GM15510 (cell line): ENCODE measurements around the gene BPIFA3.

Source experiments
- POLR2A ChIP-seq: IDR thresholded peaks from 3 replicates; pipeline ENCODE4 v1.6.1; 2011; ENCODE audit warnings: borderline replicate concordance; ENCODE audit not compliant: insufficient read length; ENCODE audit errors: extremely low read depth

Gene BPIFA3

GRCh38 chr20:33199026-33199425 lies 18.1 kb upstream of the BPIFA3 start:
- no peak for TF ChIP-seq POLR2A

GRCh38 chr20:33202451-33202850 lies 14.7 kb upstream of the BPIFA3 start:
- TF ChIP-seq POLR2A, result no peak

- no peak for TF ChIP-seq POLR2A
Measured at GRCh38 chr20:33203444-33203843, 13.7 kb upstream of the BPIFA3 start.

GRCh38 chr20:33209789-33210188 lies 7.4 kb upstream of the BPIFA3 start:
- no peak for TF ChIP-seq POLR2A

- no peak for TF ChIP-seq POLR2A
Measured at GRCh38 chr20:33210371-33210770, 6.8 kb upstream of the BPIFA3 start.

- no peak for TF ChIP-seq POLR2A
Measured at GRCh38 chr20:33211817-33212424, 5.2 kb upstream of the BPIFA3 start.

- no peak for TF ChIP-seq POLR2A
Measured at GRCh38 chr20:33224399-33224798, 7.2 kb downstream of the BPIFA3 start.

GRCh38 chr20:33229843-33230242 lies 12.7 kb downstream of the BPIFA3 start:
- no peak for TF ChIP-seq POLR2A

GRCh38 chr20:33231237-33231636 lies 14.1 kb downstream of the BPIFA3 start:
- TF ChIP-seq POLR2A, result no peak

GRCh38 chr20:33232486-33233072 lies 15.4 kb downstream of the BPIFA3 start:
- no peak for TF ChIP-seq POLR2A

GRCh38 chr20:33233129-33233774 lies 16.1 kb downstream of the BPIFA3 start:
- TF ChIP-seq POLR2A, result no peak

GRCh38 chr20:33234050-33234449 lies 16.9 kb downstream of the BPIFA3 start:
- TF ChIP-seq POLR2A, result no peak

- no peak for TF ChIP-seq POLR2A
Measured at GRCh38 chr20:33235696-33236095, 18.5 kb downstream of the BPIFA3 start, which contains the start of gene BPIFA1. Gene BPIFA1, plus strand, starts transcription at chr20:33235996. Its CDS starts 1,716 bp downstream, at chr20:33237712.

GRCh38 chr20:33236351-33236750 lies 19.2 kb downstream of the BPIFA3 start:
- TF ChIP-seq POLR2A, result no peak

GRCh38 chr20:33237989-33238388 lies 20.8 kb downstream of the BPIFA3 start:
- TF ChIP-seq POLR2A, result no peak

- no peak for TF ChIP-seq POLR2A
Measured at GRCh38 chr20:33239418-33239817, 22.3 kb downstream of the BPIFA3 start.
